NK-92 treated with Interleukin-12 subunit alpha and Interleukin-12 subunit beta, amount 100 ng/mL, for 24 hours (cell line): ENCODE measurements around the gene PLPPR2.
"Not testable (repeated sequence)": the region's sequence is repeated elsewhere in the genome, so short reads cannot be mapped to it uniquely, and the experiment has no call there.

Experiments
- DNase-seq: peaks from one replicate; lab custom pipeline; 2025; lab: John Stamatoyannopoulos, UW

The PLPPR2 gene

DNA sequence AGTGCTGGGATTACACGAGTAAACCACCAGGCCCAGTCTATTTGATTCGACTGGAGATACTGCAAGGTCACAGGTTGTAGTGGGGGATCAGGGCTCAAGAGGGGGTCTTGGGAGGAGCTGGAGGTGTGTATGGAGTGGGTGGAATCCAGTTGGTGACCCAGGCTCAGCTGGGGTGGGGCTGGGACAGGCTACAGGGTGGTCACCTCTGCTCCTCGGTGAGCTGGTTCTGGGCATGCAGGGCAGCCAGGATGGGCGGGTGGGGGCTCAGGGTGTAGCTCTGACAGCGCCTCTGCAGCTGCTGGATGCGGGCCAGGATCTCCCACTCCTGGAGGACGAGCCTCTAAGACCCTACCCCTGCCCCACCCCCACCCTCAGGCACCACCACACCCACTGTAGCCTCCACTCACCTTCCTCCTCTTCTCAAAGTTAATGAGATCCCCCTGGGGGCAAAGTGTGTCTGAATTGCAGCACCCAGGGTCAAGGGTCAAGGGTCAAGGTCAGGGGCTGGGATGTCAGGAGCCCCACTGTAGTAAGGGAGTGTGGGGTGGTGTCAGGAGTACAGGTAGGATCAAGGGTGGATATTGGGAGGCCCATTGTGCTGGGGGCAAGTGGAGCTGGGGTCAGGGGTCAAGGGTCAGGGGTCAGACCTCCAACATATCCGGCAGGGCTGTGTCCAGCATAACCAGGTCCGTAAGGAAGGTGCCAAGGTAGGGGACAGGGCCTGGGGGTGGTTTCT lies 46.7 kb downstream of the PLPPR2 start:
- no peak for DNase-seq

DNA sequence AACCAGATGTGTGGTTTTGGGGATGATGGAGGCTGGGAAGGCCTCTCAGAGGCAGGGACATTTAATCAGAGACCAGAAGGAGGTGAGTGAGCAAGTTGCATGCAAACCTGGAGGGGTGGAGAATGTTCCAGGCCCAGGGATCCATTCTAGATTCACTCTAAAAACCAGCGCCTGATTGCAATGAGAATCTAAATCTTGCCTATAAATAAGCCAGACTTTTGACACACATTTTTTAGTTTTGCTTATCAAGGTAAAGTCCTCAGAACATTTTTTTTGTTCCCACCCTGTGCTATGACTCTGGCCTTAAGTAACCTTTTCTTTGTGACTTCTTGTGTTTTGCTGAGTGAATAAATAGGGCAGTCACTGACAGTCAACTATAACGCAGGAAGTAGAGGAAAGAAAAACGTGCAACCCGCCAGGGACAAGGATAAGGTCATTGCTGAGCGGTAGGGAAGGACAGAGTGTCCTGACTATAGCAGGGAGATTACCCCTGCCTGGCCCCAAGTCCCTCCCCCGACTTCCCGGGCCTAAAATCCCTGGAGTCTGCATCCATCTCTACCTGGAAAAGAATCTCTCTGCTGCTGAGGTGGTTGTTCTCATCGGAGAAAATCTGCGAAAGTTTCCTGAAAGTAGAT lies 49.5 kb downstream of the PLPPR2 start:
- no peak for DNase-seq

DNA sequence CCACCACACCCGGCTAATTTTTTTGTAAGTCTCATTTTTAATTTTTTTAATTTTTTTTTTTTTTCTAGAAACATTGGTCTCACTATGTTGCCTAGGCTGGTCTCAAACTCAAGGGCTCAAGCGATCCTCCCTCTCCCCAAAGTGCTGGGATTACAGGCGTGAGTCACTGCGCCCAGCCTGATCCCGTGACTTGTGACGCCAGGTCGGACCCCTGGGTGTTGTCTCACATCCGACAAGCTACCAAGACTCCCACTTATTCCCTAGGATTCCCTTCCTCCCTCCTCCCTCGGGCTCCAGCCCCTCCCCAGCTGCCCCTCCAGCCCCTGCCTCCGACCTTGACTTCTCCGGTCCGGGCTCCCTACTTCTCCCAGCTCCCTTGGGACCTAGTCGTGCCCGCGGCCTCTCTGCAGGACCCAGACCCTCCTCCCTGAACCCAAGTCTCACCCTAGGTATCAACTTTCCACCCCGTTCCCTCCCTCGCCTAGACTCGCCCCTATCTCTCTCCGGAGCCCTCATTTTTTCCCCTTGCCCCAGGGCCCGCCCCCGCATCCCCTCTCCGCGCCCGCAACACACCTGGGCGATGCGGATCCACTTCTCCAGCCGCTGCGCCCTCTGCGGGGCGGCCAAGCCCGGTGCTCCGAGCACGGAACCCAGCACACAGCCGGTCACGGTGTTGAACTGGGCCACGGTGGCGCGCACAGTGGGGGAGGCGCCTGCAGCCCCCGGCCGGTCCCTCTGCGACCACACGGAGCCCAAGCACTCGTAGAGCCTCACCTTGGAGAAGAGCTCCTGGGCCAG lies 50.8 kb downstream of the PLPPR2 start:
- no peak for DNase-seq

DNA sequence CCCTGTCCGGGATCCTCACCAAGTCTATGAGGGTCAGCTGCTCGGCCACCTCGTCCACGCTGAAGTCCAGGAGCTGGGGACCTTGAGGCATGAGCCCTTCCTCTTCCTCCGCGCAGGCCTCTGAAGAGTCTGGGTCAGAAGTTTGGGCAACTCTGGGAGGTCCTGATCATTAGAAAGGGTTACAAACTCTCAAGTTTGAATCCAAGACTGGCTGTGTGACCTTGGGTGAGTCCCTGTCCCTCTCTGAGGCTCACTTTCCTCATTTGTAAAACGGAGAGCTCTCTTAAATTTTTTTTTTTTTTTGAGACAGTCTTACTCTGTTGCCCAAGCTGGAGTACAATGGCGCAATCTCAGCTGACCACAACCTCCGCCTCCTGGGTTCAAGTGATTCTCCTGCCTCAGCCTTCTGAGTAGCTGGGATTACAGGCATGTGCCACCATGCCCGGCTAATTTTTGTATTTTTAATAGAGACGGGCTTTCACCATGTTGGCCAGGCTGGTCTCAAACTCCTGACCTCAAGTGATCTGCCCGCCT lies 51.5 kb downstream of the PLPPR2 start:
- not testable (repeated sequence) for DNase-seq

DNA sequence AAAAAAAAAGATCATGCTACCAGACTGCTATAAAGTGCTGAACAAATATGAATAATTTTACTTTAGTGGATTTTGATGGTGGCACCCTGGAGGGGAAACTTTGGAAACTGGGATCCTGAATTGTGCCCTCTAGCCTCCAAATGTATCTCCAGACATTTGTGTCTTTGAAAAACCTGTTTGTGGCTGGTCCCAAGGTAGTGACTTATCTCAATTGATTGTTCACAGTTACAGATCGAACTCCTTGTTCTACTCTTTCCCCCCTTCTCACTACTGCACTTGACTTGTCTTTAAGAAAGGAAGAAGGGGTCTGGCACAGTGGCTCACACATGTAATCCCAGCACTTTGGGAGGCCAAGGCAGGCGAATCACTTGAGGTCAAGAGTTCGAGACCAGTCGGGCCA lies 53.4 kb downstream of the PLPPR2 start:
- no peak for DNase-seq

DNA sequence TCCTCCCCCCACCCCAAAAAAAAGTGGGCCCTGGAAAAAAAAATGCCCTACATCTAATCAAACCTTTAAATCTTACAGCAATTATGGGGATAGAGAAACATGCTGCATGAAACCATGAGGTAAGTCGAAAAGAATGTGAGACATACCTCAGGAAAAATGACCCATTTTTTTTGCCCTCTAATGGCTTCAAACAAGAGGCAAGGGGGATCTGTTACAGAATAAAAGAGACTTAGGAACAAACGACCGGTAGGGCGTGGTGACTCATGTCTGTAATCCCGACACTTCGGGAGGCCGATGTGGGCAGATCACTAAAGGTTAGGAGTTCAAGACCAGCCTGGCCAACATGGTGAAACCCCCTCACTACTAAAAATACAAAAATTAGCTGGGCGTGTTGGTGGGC lies 55.5 kb downstream of the PLPPR2 start:
- no peak for DNase-seq

DNA sequence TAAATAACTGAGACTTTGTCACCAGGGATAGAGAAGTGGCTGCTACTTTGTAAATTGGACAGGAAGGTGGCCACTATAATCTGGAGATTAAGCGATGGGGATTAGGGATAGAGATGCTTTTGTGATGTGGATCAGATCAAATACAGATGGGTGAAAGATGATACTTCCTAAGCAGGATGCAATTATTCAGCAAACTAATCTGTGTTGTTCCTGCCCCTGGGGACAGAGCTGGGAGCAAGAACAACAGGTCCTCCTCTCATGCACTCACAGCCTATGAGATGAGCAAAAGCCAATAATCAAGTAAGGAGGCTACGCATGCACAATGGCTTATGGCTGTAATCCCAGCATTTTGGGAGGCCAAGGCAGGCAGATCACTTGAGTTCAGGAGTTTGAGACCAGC lies 59.3 kb downstream of the PLPPR2 start:
- no peak for DNase-seq
